Brain microvascular endothelial cell (primary cell): ENCODE results near the gene ZBTB37.

Experiments
- DNase-seq: peaks from one replicate; pipeline ENCODE4 v3.0.0-alpha.2; 2020
- H3K27ac ChIP-seq: fragments of 250-450 bp; sonication (Bioruptor Pico); 2 replicates; pipeline ENCODE4 v1.5.1; 2020; ENCODE audit warnings: mild to moderate bottlenecking, moderate library complexity
- H3K27me3 ChIP-seq: fragments of 250-450 bp; sonication (Bioruptor Pico); replicated peaks from 2 replicates; pipeline ENCODE4 v1.5.1; 2020; ENCODE audit warnings: mild to moderate bottlenecking
- H3K36me3 ChIP-seq: fragments of 250-450 bp; sonication (Bioruptor Pico); replicated peaks from 2 replicates; pipeline ENCODE4 v1.5.1; 2020; ENCODE audit warnings: mild to moderate bottlenecking
- H3K4me3 ChIP-seq: 2 replicates; pipeline ENCODE4 v1.5.1; 2011; ENCODE audit warnings: low read depth, mild to moderate bottlenecking, control low read depth, low read length, moderate library complexity
- in situ Hi-C: cut with HindIII; loops from 2 replicates; pipeline ENCODE4 v1.10.0; 2017; ENCODE audit warnings: low sequenced_read_pairs, low pct_ligation_motif_present
- TF ChIP-seq, protein P1 (sequence below): IDR thresholded peaks from 2 replicates; pipeline ENCODE4 v1.5.1; 2011; ENCODE audit warnings: low read depth, mild to moderate bottlenecking, moderate library complexity, low read length, control low read depth, inconsistent platforms; ENCODE audit errors: missing control alignments

The ZBTB37 gene

DNA sequence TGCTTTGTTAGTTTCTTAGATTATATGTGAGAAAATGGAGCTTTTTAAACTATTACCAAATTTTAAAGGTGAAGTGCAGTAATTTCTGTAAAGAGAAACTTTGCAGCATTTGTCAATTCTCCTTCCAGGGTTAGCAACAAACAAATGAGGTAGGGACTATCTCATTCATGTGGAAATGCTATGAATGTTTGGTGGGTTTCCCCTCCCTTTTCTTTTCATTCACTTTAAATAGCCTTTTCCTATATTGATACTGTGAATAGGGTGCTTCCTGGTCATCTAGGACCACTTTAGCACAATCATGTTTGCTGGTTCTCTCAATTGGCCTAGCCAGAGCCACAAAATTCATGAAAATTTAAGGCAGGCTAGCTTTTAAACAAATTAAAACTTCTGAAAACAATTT is 20.6 kb downstream of the ZBTB37 start:
- in situ Hi-C loops = no loop called here
- Histone ChIP-seq H3K27ac (no peak overlapping the region), H3K36me3 (peaks cover 13% of the 10 kb centered on the region), H3K4me3 (no peak overlapping the region), H3K27me3 (no peaks in the 10 kb centered on the region)
- DNase-seq = no peak
- TF ChIP-seq, protein P1, sequence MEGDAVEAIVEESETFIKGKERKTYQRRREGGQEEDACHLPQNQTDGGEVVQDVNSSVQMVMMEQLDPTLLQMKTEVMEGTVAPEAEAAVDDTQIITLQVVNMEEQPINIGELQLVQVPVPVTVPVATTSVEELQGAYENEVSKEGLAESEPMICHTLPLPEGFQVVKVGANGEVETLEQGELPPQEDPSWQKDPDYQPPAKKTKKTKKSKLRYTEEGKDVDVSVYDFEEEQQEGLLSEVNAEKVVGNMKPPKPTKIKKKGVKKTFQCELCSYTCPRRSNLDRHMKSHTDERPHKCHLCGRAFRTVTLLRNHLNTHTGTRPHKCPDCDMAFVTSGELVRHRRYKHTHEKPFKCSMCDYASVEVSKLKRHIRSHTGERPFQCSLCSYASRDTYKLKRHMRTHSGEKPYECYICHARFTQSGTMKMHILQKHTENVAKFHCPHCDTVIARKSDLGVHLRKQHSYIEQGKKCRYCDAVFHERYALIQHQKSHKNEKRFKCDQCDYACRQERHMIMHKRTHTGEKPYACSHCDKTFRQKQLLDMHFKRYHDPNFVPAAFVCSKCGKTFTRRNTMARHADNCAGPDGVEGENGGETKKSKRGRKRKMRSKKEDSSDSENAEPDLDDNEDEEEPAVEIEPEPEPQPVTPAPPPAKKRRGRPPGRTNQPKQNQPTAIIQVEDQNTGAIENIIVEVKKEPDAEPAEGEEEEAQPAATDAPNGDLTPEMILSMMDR = no peak

DNA sequence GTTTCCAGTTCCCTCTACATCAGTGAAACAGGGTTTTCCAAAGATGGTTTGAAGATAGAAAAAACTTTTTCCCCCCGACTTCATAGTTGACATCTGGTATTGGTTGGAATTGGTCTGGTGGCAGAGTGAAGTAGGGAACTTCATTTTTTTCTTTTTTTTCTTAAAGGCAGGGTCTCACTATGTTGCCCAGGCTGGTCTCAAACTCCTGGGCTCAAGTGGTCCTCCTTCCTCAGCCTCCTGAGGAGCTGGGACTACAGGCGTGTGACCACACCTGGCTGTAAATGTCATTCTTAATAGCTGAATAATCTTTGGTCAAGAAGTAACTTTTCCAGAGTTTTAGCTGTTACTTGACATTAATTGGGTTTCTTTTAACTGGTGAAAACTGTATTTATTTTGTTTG is 21.7 kb downstream of the ZBTB37 start:
- peaks cover 13% of the 10 kb centered on the region for H3K36me3 ChIP-seq
- TF ChIP-seq, protein P1 = no peak
- H3K27ac ChIP-seq = no peak overlapping the region
- no peak for DNase-seq
- no peak overlapping the region for H3K4me3 ChIP-seq
- no peaks in the 10 kb centered on the region for H3K27me3 ChIP-seq
- in situ Hi-C loops = no loop called here

DNA sequence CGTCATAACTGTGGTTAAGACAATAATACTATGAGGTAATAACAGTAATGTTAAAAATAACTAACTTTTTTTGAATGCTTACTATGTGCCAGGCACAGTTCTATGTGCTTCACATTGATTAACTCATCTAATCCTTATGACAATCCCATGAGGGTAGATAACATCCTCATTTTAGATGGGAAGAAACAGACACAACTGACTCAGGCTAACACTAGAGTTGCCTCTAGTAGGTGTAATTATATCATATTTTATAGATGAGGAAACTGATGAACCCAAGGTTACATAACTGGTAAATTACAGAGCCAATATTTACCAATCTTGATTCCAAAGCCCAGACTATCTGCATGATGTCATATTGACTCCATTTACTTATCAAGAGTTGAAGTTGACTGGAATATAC is 25.4 kb downstream of the ZBTB37 start:
- no peak for DNase-seq
- Histone ChIP-seq H3K4me3 (no peak overlapping the region), H3K27ac (no peak overlapping the region), H3K36me3 (no peaks in the 10 kb centered on the region), H3K27me3 (no peaks in the 10 kb centered on the region)
- in situ Hi-C loops = no loop called here
- TF ChIP-seq, protein P1 = no peak

DNA sequence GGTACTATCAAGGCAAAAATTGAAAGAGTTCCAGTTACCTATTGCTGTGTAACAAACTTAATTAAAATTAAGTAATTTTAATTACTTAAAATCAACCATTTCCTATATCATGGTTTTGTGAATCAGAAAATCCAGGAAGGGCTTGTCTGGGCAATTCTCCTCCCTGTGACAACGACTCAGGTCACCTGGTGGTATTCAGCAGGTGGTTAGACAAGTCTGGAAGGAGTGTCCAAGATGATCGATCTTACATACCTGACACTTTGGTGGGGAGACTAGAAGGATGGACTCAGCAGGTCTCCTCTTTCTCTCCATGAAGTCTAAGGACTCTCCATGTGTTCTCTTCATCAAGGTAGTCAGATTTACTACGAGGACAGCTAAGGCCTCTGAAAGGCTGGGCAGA is 26.0 kb downstream of the ZBTB37 start:
- in situ Hi-C loops = no loop called here
- Histone ChIP-seq H3K36me3 (no peaks in the 10 kb centered on the region), H3K27ac (no peak overlapping the region), H3K4me3 (no peak overlapping the region), H3K27me3 (no peaks in the 10 kb centered on the region)
- TF ChIP-seq, protein P1 = no peak
- DNase-seq = no peak

DNA sequence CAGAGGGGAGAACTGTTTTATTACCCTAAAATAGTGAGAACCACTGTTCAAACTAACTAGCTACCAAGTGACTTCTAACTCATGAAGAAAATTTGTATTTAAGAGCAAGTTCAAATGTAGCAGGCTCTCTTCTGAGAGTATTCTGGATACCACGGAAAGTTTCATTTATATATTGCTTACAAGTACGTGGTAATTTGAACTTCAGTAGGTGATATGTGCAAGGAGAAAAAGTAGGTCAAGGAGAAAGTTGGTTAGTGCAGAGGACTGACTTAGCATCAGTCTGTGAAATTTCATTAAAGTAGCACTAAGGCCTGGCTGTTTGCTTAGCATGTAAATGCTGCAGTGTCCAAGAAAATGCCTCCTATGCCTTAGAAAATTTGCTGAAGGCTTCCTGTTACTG is 32.2 kb downstream of the ZBTB37 start:
- in situ Hi-C loops = no loop called here
- Histone ChIP-seq H3K27me3 (no peaks in the 10 kb centered on the region), H3K36me3 (no peaks in the 10 kb centered on the region), H3K27ac (no peak overlapping the region), H3K4me3 (no peak overlapping the region)
- DNase-seq = no peak
- TF ChIP-seq, protein P1 = no peak

DNA sequence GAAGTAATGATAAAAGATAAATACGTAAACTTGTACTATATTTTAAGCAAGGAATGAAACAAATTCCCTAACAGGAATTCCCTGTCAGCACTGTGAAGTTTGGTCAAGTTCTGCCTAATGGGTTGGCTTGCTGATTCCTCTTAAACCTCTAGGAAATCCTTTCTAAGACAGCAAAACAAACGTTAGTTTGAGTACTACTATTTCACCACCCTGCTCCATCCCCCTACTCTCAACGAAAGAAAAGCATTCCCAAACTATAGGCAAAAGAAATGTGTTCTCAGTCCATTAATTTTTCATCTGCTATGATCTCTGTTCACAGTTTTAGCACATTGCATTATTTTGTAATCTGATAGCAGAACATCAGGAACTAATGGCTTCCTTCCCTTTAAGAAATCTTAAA is 32.8 kb downstream of the ZBTB37 start:
- TF ChIP-seq, protein P1 = no peak
- in situ Hi-C loops = no loop called here

More for the DNA sequence above, 32.8 kb downstream of the ZBTB37 start:
- H3K36me3 ChIP-seq = no peaks in the 10 kb centered on the region
- H3K4me3 ChIP-seq = no peak overlapping the region
- no peaks in the 10 kb centered on the region for H3K27me3 ChIP-seq
- H3K27ac ChIP-seq = no peak overlapping the region
- DNase-seq = no peak
